ENCODE measurements around the gene MYCBP. TPM values are rescaled to one million over a fixed set of nuclear protein-coding genes. Genes with fewer than 3 reads are reported as not detected.
A peak's percentile ranks its signal among the peaks of the same experiment; 100 is the strongest.

MYCBP gene
- total RNA-seq, 1 donor from 2014 or later: 28.9 TPM

DNA sequence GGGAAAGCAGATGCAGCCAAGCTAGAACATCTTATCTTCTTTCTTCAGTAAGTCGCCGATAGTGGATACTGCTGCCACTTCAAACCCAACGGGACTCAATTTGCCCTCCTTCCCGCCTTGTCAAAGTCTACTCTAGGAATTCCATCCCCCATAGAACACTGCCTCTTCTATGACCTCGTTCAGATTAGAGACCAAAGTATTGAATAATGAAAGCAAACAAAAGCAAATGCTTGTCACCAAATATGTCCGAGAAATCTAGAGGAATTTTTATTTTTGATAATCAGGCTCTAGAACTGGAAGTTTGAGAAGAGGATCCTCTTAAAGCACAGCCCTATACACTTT, 12.7 kb downstream of the MYCBP start:
- Mint-ChIP-seq H3K4me3 (ENCODE audit: unreplicated experiment) (peak overlapping the region; percentile 94), H3K9me3 (ENCODE audit: unreplicated experiment) (no peaks in the 10 kb centered on the region), H3K4me1 (ENCODE audit: low read depth, unreplicated experiment) (peaks cover 7% of the 10 kb centered on the region), H3K27ac (ENCODE audit: unreplicated experiment) (peak overlapping the region; percentile 70), H3K27me3 (ENCODE audit: low read depth, unreplicated experiment) (no peaks in the 10 kb centered on the region), H3K36me3 (ENCODE audit: low read depth, unreplicated experiment) (peaks cover 6% of the 10 kb centered on the region)
- H3K27me3 ChIP-seq (ENCODE audit: insufficient read depth, low read length): no peaks in the 10 kb centered on the region
- TF ChIP-seq EZH2 (IDR thresholded peaks at IDR 0.05; ENCODE audit: insufficient read depth, low read length): no peak
- TF ChIP-seq, protein P1, sequence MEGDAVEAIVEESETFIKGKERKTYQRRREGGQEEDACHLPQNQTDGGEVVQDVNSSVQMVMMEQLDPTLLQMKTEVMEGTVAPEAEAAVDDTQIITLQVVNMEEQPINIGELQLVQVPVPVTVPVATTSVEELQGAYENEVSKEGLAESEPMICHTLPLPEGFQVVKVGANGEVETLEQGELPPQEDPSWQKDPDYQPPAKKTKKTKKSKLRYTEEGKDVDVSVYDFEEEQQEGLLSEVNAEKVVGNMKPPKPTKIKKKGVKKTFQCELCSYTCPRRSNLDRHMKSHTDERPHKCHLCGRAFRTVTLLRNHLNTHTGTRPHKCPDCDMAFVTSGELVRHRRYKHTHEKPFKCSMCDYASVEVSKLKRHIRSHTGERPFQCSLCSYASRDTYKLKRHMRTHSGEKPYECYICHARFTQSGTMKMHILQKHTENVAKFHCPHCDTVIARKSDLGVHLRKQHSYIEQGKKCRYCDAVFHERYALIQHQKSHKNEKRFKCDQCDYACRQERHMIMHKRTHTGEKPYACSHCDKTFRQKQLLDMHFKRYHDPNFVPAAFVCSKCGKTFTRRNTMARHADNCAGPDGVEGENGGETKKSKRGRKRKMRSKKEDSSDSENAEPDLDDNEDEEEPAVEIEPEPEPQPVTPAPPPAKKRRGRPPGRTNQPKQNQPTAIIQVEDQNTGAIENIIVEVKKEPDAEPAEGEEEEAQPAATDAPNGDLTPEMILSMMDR (IDR thresholded peaks at IDR 0.05; ENCODE audit: insufficient read depth, low read depth, low read length): no peak
- H4K20me1 ChIP-seq (ENCODE audit: insufficient read depth, low read length): peaks cover 21% of the 10 kb centered on the region
- H3K4me3 ChIP-seq (ENCODE audit: insufficient read depth, low read depth, low read length): peak overlapping the region; percentile 90
- no peaks in the 10 kb centered on the region for H3K9me3 ChIP-seq (ENCODE audit: insufficient read depth, low read depth, low read length)
- H3K4me1 ChIP-seq (ENCODE audit: insufficient read depth, low read length): peaks cover 3% of the 10 kb centered on the region
- peaks cover 43% of the 10 kb centered on the region for H3K79me2 ChIP-seq (ENCODE audit: insufficient read depth, low read length)
- FAIRE-seq: no peak
- H3K4me2 ChIP-seq (ENCODE audit: low read length): peak overlapping the region; percentile 92
- no peak for DNase-seq (ENCODE audit: low read depth)
- H3K36me3 ChIP-seq (ENCODE audit: insufficient read depth, low read length): peaks cover 10% of the 10 kb centered on the region
- peak overlapping the region; percentile 91 for H2AFZ ChIP-seq (ENCODE audit: low read depth, low read length)
- peak overlapping the region; percentile 86 for H3K9ac ChIP-seq (ENCODE audit: low read length)
- peak overlapping the region; percentile 37 for H3K27ac ChIP-seq (ENCODE audit: low read depth, low read length)

DNA sequence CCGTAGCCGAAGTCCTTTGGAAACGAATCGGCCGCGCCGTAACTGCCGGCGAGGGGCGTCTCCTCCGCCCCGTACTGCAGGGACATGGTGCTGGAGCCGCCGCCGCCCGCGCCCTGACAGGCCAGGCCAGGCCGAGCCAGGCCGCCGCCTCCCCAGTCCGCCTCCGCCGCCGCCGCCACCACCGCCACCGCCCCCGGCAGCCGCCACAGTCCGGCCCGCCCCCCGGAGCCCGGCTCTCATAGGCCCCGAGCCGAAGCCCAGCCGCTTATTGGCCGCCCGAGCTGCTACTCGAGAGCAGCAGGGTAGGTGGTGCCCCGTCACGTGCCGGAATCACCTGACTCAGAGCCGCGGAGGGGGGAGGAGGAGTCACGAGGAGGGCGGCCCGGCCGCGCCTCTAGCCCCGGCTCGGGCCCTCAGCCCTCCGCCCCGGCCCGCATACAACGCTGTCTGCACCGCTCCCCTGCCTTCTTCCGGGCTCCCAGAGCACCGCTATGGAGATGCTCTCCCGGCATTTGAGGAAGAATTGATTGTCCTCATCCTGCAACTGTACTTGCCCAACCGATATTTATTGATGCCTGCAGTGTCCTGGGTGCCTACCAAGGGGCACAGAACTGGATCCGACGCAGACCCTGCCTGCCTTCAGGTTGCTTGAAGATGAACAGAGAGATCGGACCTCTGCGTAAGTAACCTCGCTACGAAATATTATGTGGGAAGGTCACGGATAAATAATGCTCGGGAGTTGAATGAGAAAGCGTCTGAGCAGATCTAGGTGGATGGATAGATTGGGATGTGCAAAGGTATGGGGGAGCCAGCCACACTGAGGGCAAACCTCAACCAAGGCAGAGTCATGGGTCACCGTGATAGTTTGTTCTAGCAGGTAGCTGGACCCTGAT, 13.3 kb downstream of the MYCBP start, which contains the start of gene RRAGC:
Gene RRAGC, minus strand, starts transcription at position 212 of the 893 bp plus-strand sequence. Its CDS starts 126 bp downstream, at position 86.
- Mint-ChIP-seq H3K9me3 (ENCODE audit: unreplicated experiment) (no peaks in the 10 kb centered on the region), H3K36me3 (ENCODE audit: low read depth, unreplicated experiment) (peaks cover 11% of the 10 kb centered on the region), H3K27me3 (ENCODE audit: low read depth, unreplicated experiment) (no peaks in the 10 kb centered on the region), H3K4me3 (ENCODE audit: unreplicated experiment) (peak within 1 kb of the TSS; percentile 96), H3K4me1 (ENCODE audit: low read depth, unreplicated experiment) (peaks cover 7% of the 10 kb centered on the region), H3K27ac (ENCODE audit: unreplicated experiment) (peak within 1 kb of the TSS; percentile 70)
- Histone ChIP-seq H4K20me1 (ENCODE audit: insufficient read depth, low read length) (peaks cover 21% of the 10 kb centered on the region), H3K4me3 (ENCODE audit: insufficient read depth, low read depth, low read length) (peak within 1 kb of the TSS; percentile 92), H3K27me3 (ENCODE audit: insufficient read depth, low read length) (no peaks in the 10 kb centered on the region), H3K9ac (ENCODE audit: low read length) (peak within 1 kb of the TSS; percentile 90), H3K4me2 (ENCODE audit: low read length) (peak within 1 kb of the TSS; percentile 92), H3K4me1 (ENCODE audit: insufficient read depth, low read length) (peaks cover 3% of the 10 kb centered on the region), H3K79me2 (ENCODE audit: insufficient read depth, low read length) (peaks cover 43% of the 10 kb centered on the region), H3K9me3 (ENCODE audit: insufficient read depth, low read depth, low read length) (no peaks in the 10 kb centered on the region), H3K36me3 (ENCODE audit: insufficient read depth, low read length) (peaks cover 12% of the 10 kb centered on the region), H3K27ac (ENCODE audit: low read depth, low read length) (peak within 1 kb of the TSS; percentile 68), H2AFZ (ENCODE audit: low read depth, low read length) (peak within 1 kb of the TSS; percentile 92)
- DNase-seq (ENCODE audit: low read depth) (peak; percentile 94), FAIRE-seq (no peak)
- TF ChIP-seq, protein P1 (IDR thresholded peaks at IDR 0.05; ENCODE audit: insufficient read depth, low read depth, low read length): no peak
- no peak for TF ChIP-seq EZH2 (IDR thresholded peaks at IDR 0.05; ENCODE audit: insufficient read depth, low read length)

All from astrocyte (in vitro differentiated cells and primary cell).